Keratinocyte (primary cell): ENCODE measurements around the gene DIP2C.

Source experiments
- EZH2 ChIP-seq: IDR thresholded peaks from one replicate; pipeline ENCODE4 v1.6.1; 2012; ENCODE audit warnings: inconsistent platforms, mild to moderate bottlenecking, low read length, moderate library complexity
- TF ChIP-seq, protein P1 (sequence below), 3 experiments: IDR thresholded peaks in 1 of 3; conservative IDR thresholded peaks in 1 of 3; optimal IDR thresholded peaks in 1 of 3; 2 replicates in 2 of 3; 3 replicates in 1 of 3; pipeline versions ENCODE3 to v1.5.1; 2011; ENCODE audit warnings: low read length in 3 of 3, mild to moderate bottlenecking in 3 of 3, moderate library complexity in 2 of 3, control low read depth in 1 of 3, inconsistent platforms in 1 of 3; ENCODE audit not compliant: insufficient read depth in 2 of 3; ENCODE audit errors: extremely low read depth in 1 of 3

DNA sequence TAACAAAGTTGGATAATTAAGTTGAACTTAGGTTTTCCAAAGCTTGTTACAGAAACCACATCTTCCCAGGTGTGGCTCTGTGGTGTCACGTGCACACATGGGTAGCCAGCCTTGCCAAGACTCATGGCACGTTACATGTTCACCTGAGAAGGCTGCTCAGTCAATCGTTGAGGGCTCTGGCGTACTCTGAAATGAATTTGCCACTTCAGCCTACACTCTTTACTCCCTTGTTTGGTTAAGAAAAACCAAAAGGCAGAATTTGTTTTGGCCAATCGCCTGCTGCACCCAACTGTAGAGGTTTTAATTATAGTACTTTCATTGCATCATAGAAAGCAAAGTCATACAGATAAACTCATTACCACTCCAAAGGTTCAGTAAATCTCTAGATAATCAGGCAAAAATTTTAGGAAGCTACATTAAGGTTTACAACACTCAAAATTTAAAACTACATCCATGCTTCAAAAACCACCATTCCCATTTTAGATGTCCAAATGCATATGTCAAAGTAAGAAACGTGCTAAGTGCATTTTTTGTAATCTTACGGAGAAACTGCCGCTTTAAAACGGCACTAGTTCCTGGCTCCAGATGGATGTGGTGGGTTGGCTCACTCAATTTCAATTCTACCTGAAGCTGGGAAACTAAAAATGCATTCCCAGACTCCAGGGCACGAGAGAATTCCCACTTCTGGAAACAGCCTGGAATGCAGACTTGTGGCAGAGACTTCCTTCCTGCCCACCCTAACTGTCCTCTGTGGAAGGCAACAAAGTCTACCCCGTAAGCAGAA is 88.4 kb downstream of the DIP2C start:
- TF ChIP-seq, protein P1, sequence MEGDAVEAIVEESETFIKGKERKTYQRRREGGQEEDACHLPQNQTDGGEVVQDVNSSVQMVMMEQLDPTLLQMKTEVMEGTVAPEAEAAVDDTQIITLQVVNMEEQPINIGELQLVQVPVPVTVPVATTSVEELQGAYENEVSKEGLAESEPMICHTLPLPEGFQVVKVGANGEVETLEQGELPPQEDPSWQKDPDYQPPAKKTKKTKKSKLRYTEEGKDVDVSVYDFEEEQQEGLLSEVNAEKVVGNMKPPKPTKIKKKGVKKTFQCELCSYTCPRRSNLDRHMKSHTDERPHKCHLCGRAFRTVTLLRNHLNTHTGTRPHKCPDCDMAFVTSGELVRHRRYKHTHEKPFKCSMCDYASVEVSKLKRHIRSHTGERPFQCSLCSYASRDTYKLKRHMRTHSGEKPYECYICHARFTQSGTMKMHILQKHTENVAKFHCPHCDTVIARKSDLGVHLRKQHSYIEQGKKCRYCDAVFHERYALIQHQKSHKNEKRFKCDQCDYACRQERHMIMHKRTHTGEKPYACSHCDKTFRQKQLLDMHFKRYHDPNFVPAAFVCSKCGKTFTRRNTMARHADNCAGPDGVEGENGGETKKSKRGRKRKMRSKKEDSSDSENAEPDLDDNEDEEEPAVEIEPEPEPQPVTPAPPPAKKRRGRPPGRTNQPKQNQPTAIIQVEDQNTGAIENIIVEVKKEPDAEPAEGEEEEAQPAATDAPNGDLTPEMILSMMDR (optimal IDR thresholded peaks at IDR 0.05 in 1 of 3, IDR thresholded peaks at IDR 0.05 in 1 of 3, conservative IDR thresholded peaks at IDR 0.05 in 1 of 3; ENCODE audit: extremely low read depth in 1 of 3, insufficient read depth in 2 of 3, low read length in 3 of 3), result no peak
- TF ChIP-seq EZH2, result no peak
